OCI-LY7 (cell line): Measurements from ENCODE around the gene VSIG10L2.

ENCODE experiments used
- CTCF ChIP-seq: fragments of 200-600 bp; sonication (generic); conservative IDR thresholded peaks from 2 replicates; pipeline ENCODE4 v1.5.1; 2014; ENCODE audit warnings: mild to moderate bottlenecking, antibody characterized with exemption, low read length, moderate library complexity, mixed read lengths
- EZH2phosphoT487 ChIP-seq: fragments of 200-600 bp; sonication (generic); IDR thresholded peaks from 2 replicates; pipeline ENCODE4 v1.6.1; 2018; ENCODE audit warnings: low read depth, borderline replicate concordance, mild to moderate bottlenecking, mixed run types, antibody characterized with exemption, low read length, moderate library complexity, mixed read lengths

GRCh38 chr11:125929445-125930075 lies 16.3 kb upstream of the VSIG10L2 start:
- no peak for TF ChIP-seq CTCF
- TF ChIP-seq EZH2phosphoT487, result no peak
